Motor neuron (in vitro differentiated cells): ENCODE data around the gene PHLPP2. TPM values are rescaled to one million over a fixed set of nuclear protein-coding genes. Genes with fewer than 3 reads are reported as not detected.

Experiments
- total RNA-seq, 8 experiments: library from RNA; unstranded; fragments of 300-600 nt; gene quantifications; 2 replicates each; pipeline versions ENCODE4 v1.2.3 to v1.2.4, GENCODE V29; 2022

Gene PHLPP2
- total RNA-seq, 8 experiments from 2014 or later: 4.1 to 9.7 (median 7.7) TPM

Other genes with a start within 250 kb of the PHLPP2 start
- gene ZNF19, start 235.4 kb downstream of the PHLPP2 start, total RNA-seq: 10 to 100 TPM in 2 of 8 experiments, 1 to 10 TPM in 6; 2.5 to 27.6 (median 8.1) TPM
- gene CHST4, start 198.3 kb downstream of the PHLPP2 start, total RNA-seq: under 1 TPM in 6 of 8 experiments, not detected in 2; 0.05 to 0.51 (median 0.24) TPM
- gene TAT, start 147.6 kb downstream of the PHLPP2 start, total RNA-seq: 1 to 10 TPM in 1 of 8 experiments, under 1 TPM in 7; 0.05 to 1.2 (median 0.25) TPM
- 1 to 10 TPM in 2 of 8 experiments, under 1 TPM in 6; 0.27 to 1.4 (median 0.59) TPM for gene MARVELD3, start 98.5 kb downstream of the PHLPP2 start, total RNA-seq
- gene AP1G1, start 84.1 kb upstream of the PHLPP2 start, total RNA-seq: 10 to 100 TPM; 40.1 to 78.0 (median 63.4) TPM
- 10 to 100 TPM in 6 of 8 experiments, 1 to 10 TPM in 2; 7.5 to 22.7 (median 17.2) TPM for gene ATXN1L, start 121.3 kb upstream of the PHLPP2 start, total RNA-seq
- gene ZNF821, start 159.5 kb upstream of the PHLPP2 start, total RNA-seq: 10 to 100 TPM in 5 of 8 experiments, 1 to 10 TPM in 3; 3.2 to 28.6 (median 20.7) TPM
- 100 to 1,000 TPM; 115 to 205 (median 148) TPM for gene IST1, start 170.8 kb upstream of the PHLPP2 start, total RNA-seq